ENCODE data around the gene SMAD4.

GRCh38 chr18:51038110-51038509 is 8.1 kb downstream of the SMAD4 start:
- TF ChIP-seq POLR2A (IDR thresholded peaks at IDR 0.05), result no peak
- no peak for TF ChIP-seq CTCF (IDR thresholded peaks at IDR 0.05)
